Embryonic facial prominence (tissue), 1 donor: ENCODE data around the gene SLC35E1.
A peak's percentile ranks its signal among the peaks of the same experiment; 100 is the strongest.

Source experiments
- DNase-seq: peaks from one replicate; pipeline ENCODE4 v3.0.0-alpha.2; 2016; ENCODE audit errors: extremely low spot score

The SLC35E1 gene

DNA sequence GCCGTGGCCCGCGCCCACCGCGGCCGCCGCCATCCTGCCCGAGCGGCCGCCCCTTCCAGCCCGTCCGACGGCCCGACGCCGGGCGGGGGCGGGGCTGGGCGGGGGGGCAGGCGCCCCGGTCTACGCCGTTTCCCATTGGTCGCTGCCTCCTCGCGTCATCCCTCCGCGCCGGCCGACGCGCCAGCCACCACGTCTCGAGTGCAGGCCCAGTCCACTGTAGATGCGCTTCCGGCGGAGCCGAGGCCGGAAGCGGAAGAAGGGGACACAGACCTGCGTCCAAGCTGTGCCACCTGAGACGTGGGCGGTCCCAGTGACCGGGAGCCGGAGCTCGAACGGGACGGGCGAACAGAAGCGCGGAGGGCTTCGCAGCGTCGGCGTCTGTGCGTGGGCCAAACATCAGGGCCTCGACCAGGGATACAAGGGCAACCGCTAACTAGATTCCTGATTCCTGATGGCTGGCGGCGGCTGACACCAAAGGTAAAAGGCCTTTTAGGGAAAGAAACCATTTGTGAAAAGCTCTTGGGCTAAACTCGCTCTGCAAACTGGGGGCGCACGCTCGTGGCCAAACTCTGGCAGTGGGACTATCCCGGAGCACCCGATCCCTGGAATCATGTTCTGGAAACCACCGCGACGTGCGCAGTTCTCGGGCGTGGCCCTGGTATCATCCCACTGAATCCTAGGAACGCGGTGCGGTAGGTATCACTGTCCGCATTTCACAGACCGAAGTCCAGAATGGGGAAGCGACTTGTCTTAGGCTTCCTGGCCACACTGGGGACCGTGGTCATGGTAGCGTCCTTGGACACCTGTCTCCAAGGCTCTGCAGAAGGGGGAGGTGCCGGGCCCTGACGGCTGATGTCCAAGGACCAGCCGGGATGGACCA, at the start of gene SLC35E1:
SLC35E1 (minus strand) TSS at position 84 of the 880 bp plus-strand sequence; CDS start at position 33, 51 bp downstream.
- peak; percentile 87 for DNase-seq

DNA sequence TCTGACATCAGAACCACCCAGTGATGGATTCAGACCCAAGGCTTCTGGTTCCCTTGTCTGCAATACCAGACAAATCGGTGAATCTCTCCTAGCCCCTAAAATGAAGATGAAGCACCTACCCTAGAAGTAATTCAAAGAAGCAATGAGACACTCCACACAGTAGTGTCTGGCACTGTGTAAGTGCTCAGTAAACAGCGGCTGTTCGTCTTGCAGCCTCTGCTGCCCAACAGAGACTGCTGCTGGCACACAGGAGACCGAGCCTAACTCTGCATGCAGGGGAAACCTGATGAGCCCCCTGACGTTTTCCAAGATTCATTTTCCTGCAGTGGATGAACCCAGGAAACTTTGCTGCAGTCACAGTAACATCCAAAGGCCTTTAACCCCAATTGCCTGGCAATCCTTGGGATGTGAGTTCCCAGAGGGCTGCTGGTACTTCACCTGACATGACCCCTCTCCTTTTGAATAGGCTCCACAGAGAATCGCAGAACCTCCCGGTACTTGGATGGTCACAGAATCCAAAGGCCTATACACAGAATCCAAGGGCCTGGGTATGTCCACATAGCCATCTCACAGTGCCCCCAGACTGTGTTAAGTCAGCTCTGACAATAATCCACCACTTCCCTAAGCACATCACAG, 49.1 kb upstream of the SLC35E1 start:
- DNase-seq = no peak

DNA sequence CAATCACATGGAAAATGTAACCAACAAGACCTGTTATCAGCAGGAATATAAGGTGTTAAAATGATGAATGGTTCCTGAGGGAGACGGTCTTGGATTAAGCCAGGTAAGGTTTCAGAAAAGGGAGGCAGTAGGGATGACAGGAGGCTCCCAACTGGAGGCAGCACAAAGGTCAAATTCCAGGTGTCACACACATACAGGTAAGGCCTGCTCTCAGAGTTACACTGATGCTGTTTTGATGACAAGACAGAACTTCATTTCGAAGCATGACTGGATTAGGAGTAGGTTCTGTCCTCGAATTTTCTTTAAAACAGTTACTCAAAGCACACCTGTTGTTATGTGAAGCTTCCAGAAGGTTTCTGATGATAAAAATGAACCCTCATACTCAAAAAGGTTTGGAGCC, 48.4 kb upstream of the SLC35E1 start:
- no peak for DNase-seq

DNA sequence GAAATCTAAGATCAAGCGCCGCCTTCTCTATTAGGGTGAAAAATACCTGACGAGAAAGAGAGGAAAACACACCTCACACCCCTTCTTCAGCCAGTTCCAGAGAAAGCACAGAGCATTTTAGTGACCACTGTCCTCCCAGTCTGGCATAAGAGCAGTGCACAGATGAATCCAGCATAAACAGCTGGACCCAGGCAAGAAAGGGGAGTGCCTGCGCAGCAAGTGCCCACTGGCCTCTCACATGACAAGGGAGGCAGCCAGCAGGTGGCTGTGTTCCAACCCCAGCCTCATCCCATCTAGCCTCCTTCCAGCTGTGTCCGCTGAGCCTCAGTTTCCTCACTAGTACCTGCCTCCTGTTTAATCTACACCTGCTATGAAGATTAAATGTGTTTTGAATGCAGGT, 47.8 kb upstream of the SLC35E1 start:
- no peak for DNase-seq

DNA sequence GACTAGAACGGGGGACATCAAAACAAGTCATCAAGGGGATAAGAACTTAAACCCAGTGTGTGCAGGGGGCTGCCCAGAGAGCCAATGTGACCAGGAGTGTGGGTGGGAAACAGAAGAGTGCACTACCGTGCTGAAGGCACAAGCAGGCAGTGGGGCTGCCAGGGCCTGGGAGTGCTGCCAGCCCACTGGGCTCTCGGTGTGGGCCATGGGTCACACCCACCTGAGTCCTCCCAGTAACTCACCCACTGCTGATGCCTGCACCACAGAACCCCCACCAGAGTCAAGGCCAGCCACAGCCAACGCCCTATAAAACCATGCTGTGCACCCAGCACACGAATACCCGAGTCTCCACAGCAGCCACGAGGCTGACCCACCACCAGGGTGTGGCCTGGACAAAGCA, 47.2 kb upstream of the SLC35E1 start:
- no peak for DNase-seq

DNA sequence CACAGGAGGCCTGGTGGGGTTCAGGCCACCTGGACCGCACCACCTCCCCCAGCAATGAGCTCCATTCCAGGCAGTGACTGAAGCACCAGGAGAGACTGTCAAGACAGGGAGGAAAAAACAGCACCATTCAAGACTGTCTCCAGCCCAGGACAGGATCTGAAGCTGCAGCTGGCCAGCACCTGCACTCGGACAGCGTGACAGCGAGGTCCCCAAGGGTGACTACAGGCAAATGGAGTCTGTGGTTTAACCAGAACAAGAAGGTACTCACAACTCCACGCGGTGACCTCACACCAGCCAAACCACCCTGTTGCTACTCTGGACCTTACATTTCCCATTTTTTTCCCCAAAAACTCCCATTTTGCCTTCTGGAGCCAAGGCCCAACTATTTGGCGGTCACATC, 46.0 kb upstream of the SLC35E1 start:
- no peak for DNase-seq

DNA sequence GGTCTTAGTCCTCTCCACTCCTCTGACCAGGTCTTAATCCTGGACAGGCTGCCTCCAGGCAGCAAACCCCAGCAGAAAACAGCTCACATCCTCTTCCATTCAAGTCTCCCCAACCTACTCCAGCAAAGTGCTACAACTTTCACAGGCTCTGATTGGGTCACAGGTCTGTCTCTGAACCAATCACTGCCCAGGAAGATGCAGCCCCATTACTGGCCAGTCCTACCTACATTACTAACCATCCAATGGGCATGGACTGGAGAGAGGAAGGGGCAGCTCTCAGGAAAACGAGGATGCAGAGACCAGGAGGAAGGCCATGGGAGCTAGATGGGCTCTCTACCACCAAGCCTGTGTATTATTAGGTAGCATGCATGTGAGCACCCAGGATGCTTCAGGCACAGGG, 43.6 kb upstream of the SLC35E1 start:
- DNase-seq = no peak

DNA sequence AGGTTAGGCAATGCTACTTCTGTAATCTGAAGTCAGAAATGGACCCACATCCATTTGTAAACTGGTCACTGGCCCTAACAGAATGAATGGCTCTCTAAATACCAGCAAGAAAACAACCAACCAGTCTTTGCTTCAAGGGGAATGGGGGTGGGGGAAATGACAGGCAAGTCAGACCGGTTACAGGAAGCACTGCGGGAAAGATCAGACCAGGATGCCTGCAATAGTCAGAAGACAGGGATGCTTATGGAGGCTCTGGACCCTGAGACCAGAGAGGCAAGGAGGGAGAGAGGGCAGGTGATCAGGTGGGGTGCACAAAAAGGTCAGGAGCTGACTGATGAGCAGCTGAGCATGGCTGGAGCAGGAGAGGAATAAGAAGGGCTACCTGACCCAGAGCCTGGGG, 42.7 kb upstream of the SLC35E1 start:
- DNase-seq = no peak

- DNase-seq = no peak
Observed at GRCh38 chr19:16613841-16614240, 41.6 kb upstream of the SLC35E1 start.

- no peak for DNase-seq
Observed at GRCh38 chr19:16612636-16613035, 40.4 kb upstream of the SLC35E1 start.

DNA sequence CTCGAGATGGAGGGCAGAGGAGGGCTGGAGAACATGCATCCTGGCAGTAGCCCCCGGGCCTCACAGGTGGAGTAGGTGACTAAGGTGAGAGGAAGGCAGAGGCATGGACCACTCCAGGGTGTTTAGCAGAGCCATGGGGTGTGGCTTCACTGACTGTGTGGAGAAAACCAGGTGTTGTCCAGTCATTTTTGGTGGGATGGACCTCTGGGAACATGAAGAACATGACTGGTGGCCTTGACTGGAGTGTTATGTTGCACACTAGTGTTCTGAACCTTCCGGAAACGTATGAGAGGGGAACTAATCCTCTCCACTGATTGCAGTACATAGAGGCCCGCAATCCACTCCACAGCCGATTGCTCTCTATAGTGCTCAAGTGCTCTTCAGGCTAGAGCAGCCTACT, 38.9 kb upstream of the SLC35E1 start:
- no peak for DNase-seq

GRCh38 chr19:16609511-16610200, 37.4 kb upstream of the SLC35E1 start:
- no peak for DNase-seq

DNA sequence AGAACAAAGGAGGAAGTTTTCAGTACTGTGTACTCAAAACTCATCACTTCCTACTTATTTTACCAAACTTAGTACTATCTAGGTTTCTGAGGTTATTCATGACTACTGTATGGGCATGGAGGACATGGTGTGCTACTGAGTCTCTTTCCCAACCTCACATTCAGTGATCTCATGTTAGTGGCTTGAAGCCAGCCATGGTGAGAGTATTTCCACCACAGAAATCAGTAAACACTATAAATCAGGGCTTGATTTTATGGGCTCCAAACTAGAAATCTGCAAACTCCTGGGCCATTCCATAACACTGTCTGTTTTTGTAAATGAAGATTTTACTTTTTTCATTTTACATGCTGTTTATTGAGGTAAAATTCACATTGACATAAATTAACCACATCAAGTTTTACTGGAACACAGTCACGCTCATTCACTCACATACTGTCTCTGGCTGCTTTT, 36.1 kb upstream of the SLC35E1 start:
- no peak for DNase-seq

DNA sequence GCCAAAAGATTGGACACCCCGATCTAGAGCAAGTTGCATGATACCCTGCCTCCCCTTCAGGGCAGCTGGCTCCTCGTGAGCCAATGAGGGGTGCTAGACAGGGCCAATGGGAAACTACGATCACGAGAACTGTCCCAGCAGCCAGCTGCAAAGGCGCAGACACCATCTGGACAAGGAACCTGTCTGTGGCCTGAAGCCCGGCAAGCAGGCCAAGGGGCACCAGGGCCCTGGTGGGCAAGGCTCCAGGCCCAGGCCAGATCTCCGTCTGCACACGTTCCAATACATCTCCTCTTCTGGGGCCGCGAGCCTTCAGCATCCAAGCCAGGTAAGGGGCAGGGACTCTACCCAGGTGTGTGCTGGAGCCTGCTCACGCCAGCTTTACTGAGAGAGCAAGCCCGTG, 35.6 kb upstream of the SLC35E1 start:
- DNase-seq = no peak

- DNase-seq = no peak
Observed at GRCh38 chr19:16605553-16605994, 33.4 kb upstream of the SLC35E1 start.

GRCh38 chr19:16605115-16605514, 32.9 kb upstream of the SLC35E1 start:
- no peak for DNase-seq

DNA sequence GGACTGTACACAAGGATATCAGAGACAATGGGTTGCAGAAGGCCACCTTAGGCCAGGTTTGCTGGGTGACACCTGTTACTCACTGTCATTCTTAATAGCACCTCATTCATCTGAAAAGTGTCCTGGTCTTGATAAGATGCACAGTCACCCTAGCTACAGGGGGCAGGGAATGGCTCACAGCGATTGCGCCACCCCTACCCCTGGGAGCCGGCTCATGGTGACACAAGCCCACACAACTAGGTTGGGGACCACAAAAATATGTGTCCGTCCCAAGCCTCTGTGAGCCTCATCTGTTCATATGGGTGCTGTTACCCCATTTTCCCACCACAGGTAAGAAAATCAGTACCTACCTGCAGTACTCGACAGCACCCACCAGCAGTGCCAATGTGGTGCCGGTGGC, 32.4 kb upstream of the SLC35E1 start:
- no peak for DNase-seq

DNA sequence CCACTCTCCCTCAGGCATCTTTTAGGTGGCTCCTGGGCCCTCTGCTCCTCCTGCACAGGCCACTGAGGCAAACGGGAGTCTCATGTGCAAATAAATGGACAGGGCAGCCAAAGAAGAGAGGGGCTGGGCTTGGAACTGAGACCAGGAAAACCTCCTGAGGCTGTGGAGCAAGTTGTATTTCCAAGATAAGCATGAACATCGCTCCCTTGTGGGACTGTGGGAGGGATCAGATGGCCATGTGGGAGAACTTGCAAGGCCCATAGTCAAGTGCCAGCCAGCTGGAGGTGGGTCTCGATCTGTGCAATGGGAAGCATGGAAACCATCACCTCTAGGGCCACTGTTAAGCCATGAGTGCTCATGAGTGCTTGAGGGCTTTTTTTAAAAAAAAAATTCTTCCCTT, 30.9 kb upstream of the SLC35E1 start:
- no peak for DNase-seq

DNA sequence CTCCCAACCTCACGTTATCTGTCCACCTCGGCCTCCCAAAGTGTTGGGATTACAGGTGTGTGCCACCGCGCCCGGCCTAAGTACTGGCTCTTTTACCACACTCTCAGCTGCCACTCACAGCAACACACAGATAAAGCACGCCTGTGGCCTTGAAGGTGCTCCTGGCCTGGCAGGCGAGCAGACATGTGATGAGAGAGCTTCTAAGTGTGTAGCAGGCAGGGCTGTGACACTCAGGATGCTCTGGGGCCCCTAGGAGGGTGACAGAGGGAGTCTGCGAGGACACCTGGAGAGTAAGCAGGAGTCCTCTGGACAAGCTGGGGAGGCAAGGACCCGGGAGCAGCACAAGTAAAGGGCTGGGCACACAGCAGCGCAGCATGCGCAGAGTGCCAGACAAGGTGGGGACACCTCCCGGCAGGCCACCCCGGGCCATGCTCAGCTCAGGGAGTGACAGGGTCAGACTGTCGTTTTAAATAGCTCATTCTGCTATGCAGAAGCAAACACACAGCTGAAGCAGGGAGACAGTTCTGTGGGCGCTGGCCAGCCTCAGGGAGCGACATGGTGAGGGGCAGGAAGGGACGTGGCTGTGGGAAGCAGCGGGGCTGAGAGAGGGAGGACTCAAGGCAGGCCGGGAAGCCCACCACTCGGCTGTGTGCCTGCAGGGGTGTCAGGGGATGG, 29.3 kb upstream of the SLC35E1 start:
- DNase-seq = no peak

GRCh38 chr19:16600824-16601223, 28.6 kb upstream of the SLC35E1 start:
- no peak for DNase-seq

- DNase-seq = no peak
Observed at GRCh38 chr19:16599655-16600346, 27.6 kb upstream of the SLC35E1 start.
